CD1c-positive myeloid dendritic cell (primary cell): ENCODE data around the gene SEZ6L.

ENCODE experiments used
- DNase-seq: peaks from one replicate; pipeline ENCODE4 v3.0.0-alpha.2; 2016; ENCODE audit errors: extremely low spot score

Gene SEZ6L

GRCh38 chr22:26295563-26296126 lies 126.4 kb downstream of the SEZ6L start:
- no peak for DNase-seq

GRCh38 chr22:26298605-26299310 lies 129.5 kb downstream of the SEZ6L start:
- DNase-seq = no peak

GRCh38 chr22:26302726-26303125 lies 133.5 kb downstream of the SEZ6L start:
- no peak for DNase-seq

GRCh38 chr22:26303475-26303874 lies 134.2 kb downstream of the SEZ6L start:
- no peak for DNase-seq

- DNase-seq = no peak
Observed at GRCh38 chr22:26304730-26305129, 135.5 kb downstream of the SEZ6L start.

- no peak for DNase-seq
Observed at GRCh38 chr22:26308467-26308866, 139.2 kb downstream of the SEZ6L start.

- DNase-seq = no peak
Observed at GRCh38 chr22:26310616-26311015, 141.4 kb downstream of the SEZ6L start.

- DNase-seq = no peak
Observed at GRCh38 chr22:26313291-26313690, 144.0 kb downstream of the SEZ6L start.

GRCh38 chr22:26314171-26314570 lies 144.9 kb downstream of the SEZ6L start:
- no peak for DNase-seq

GRCh38 chr22:26314656-26315055 lies 145.4 kb downstream of the SEZ6L start:
- DNase-seq = no peak

- no peak for DNase-seq
Observed at GRCh38 chr22:26316732-26317285, 147.5 kb downstream of the SEZ6L start.

GRCh38 chr22:26318975-26319374 lies 149.7 kb downstream of the SEZ6L start:
- no peak for DNase-seq

GRCh38 chr22:26320447-26320846 lies 151.2 kb downstream of the SEZ6L start:
- no peak for DNase-seq

GRCh38 chr22:26321469-26321913 lies 152.2 kb downstream of the SEZ6L start:
- no peak for DNase-seq

GRCh38 chr22:26322179-26322905 lies 153.1 kb downstream of the SEZ6L start:
- no peak for DNase-seq

GRCh38 chr22:26323013-26323412 lies 153.8 kb downstream of the SEZ6L start:
- no peak for DNase-seq

- no peak for DNase-seq
Observed at GRCh38 chr22:26324150-26324549, 154.9 kb downstream of the SEZ6L start.

- no peak for DNase-seq
Observed at GRCh38 chr22:26325641-26326040, 156.4 kb downstream of the SEZ6L start.

GRCh38 chr22:26326803-26327202 lies 157.5 kb downstream of the SEZ6L start:
- DNase-seq = no peak

GRCh38 chr22:26327306-26327705 lies 158.0 kb downstream of the SEZ6L start:
- no peak for DNase-seq

GRCh38 chr22:26328221-26328620 lies 159.0 kb downstream of the SEZ6L start:
- no peak for DNase-seq

- peak; percentile 49 for DNase-seq
Observed at GRCh38 chr22:26330971-26331625, 161.8 kb downstream of the SEZ6L start.
